Amniotic epithelial cell (primary cell): Measurements from ENCODE around the gene CD7.
"Not testable (repeated sequence)": the region's sequence is repeated elsewhere in the genome, so short reads cannot be mapped to it uniquely, and the experiment has no call there.

Experiments
- DNase-seq: peaks from one replicate; pipeline ENCODE4 v3.0.0-alpha.2; 2010; ENCODE audit warnings: low read depth

The CD7 gene

GRCh38 chr17:82317394-82318168, at the start of gene CD7:
Gene CD7, minus strand, starts transcription at chr17:82317608. Its CDS starts 113 bp downstream, at chr17:82317495.
- DNase-seq: no peak

GRCh38 chr17:82366749-82367148, 49.3 kb upstream of the CD7 start:
- DNase-seq: no peak

DNA sequence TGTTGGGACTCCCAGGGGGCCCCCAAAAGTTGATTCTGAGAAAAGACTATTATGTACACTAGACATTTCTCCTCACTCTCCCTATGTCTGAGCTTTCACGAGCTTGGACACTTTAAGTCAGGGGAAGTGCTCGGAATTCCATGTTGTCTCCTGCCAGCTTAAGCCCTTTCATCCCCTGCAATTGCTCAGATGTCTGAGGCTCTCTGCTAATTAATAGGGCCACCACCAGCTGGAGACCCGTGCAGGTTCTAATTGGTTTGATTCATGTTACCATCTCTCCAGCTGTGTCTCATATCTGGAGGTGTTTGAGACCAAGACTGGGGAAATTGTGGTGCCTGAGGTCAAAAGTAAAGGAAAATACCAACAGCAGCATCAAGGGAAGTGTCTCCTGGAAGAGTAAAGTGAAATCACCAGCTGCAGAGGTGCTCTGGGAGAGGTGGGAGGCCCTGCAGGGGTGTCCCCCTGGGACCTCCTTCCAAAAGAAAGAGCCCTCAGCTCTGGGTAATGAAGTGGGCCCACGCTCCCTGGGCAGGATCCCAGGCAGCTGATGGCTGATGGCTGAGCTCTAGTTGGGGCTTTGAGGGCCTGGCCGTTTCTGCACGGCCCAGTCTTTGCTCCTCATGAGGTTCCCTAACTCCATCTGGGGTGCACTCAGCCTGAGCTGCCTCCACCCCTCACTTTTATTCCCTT, 48.3 kb upstream of the CD7 start:
- DNase-seq: no peak

DNA sequence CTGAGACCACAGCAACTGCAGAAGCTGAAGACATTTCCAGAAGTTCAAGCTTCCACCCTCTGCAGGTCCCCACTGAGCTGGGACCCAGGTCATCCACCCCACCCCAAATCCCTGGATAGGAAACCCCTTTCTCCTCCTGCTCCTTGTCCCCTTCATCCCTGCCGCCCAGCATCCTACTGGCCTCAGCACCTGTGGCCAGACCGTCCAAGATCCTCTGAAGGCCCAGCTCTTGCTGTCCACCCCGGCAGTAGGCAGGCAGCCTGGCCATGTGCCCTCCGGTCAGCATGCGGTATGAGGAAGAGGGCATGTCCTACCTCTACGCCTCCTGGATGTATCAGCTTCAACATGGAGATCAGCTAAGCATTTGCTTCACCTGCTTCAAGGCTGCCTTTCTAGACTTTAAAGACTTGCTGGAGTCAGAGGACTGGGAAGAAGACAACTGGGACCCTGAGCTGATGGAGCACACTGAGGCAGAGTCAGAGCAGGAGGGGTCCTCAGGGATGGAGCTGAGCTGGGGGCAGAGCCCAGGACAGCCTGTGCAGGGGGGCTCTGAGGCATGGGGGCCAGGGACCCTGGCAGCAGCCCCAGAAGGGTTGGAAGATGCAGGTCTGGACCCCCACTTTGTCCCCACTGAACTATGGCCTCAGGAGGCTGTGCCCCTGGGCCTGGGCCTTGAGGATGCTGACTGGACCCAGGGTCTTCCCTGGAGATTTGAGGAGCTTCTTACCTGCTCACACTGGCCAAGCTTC, 44.7 kb upstream of the CD7 start:
- DNase-seq: no peak

DNA sequence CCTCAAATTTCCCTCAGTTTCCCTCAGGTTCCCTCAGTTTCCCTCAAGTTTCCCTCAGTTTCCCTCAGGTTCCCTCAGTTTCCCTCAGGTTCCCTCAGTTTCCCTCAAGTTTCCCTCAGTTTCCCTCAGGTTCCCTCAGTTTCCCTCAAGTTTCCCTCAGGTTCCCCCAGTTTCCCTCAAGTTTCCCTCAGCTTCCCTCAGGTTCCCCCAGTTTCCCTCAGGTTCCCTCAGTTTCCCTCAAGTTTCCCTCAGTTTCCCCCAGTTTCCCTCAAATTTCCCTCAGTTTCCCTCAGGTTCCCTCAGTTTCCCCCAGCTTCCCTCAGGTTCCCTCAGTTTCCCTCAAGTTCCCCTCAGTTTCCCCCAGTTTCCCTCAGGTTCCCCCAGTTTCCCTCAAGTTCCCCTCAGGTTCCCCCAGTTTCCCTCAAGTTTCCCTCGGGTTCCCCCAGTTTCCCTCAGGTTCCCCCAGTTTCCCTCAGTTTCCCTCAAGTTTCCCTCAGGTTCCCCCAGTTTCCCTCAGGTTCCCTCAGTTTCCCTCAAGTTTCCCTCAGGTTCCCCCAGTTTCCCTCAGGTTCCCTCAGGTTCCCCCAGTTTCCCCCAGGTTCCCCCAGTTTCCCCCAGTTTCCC, 42.2 kb upstream of the CD7 start:
- DNase-seq: not testable (repeated sequence)

DNA sequence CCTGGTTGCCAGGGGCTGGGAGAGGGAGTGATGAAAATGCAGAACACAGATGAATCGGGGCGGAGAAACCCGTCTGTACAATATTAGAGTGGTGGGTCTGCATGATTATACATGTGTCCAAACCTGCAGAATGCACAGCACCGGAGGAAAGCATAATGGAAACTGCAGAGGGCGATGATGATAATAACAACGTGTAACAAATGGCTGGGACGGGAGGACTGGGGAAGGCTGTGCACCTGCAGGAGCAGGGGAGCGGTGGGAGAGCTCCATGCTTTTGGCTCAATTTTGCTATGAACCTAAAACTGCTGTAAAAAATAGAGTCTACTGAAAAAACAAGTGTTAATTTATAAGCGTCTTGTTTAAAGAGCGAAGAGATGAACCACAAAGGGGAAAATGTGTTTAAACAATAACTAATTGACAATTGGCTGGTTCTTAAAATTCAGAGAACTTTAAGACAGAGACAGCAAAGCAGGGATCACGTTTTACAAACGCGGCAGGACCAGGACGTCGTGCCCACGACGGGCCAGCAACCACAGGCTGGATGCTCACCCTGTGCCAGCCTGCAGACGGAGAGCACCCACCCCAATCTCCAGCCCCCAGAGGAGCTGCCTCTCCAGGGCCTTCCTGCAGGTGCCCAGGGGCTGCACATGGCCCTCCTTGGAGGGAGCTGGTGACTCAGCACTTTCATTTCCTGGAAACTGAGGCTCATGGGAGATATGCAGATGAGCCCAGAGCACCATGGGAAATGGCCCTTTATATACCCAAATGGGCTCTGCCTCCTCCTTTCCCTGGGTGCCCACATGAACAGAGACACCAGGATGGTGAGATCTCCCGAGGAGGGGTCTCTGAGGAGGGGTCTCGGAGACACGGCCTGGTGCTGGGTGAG, 41.3 kb upstream of the CD7 start, which contains the start of gene TEX19:
TSS of gene TEX19 (plus strand) at position 783 of the 886 bp plus-strand sequence. CDS start 2,904 bp downstream, outside the sequence.
- DNase-seq: no peak

DNA sequence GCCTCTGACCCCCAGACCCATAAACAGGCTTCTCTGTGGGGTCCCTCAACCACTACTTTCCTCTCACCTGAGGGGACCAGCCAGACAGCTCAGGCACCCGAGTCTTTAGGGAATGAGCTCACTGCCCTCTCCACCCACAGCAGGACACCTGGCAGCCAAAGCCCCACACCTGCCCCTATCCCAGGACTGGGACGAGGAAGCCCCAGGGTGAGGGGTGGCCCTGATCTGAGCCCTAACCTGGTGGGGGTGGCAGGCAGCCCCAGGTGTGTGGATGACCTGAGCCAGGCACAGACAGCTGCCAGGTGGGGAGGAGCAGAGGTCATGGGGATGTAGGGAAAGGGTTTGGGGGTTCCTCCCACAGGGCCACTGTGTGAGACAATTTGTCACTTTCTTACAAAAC, 40.0 kb upstream of the CD7 start:
- DNase-seq: no peak

- DNase-seq: no peak
These were observed 39.5 kb upstream of the CD7 start for GRCh38 chr17:82356845-82357355.

- DNase-seq: peak; percentile 56
These were observed 38.5 kb upstream of the CD7 start for GRCh38 chr17:82355770-82356427.

GRCh38 chr17:82354804-82355308, 37.4 kb upstream of the CD7 start:
- no peak for DNase-seq

- DNase-seq: no peak
These were observed 36.1 kb upstream of the CD7 start for GRCh38 chr17:82353484-82353883.

- peak; percentile 85 for DNase-seq
These were observed 34.5 kb upstream of the CD7 start for GRCh38 chr17:82351713-82352488.

DNA sequence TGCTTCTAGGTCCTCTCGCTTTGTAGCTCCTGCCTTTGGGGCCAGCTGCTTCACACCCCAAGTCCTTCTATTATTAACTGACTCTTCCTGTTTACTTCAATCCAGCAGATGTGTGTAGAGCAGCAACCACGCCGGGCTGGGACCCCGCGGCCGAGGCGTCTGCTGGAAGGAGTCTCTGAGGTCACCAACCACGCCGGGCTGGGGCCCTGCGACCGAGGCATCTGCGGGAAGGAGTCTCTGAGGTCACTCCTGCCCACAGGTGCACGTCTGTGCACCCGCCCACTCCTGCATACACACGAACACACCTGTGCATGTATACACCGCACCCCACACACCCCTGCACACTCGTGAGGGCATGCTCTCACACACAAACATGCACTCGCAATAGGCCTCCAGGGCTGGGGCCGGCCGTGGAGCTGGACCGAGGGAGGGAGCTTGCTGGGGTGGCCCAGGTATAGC, 33.9 kb upstream of the CD7 start:
- DNase-seq: no peak

- DNase-seq: no peak
These were observed 33.0 kb upstream of the CD7 start for GRCh38 chr17:82350182-82351030.

DNA sequence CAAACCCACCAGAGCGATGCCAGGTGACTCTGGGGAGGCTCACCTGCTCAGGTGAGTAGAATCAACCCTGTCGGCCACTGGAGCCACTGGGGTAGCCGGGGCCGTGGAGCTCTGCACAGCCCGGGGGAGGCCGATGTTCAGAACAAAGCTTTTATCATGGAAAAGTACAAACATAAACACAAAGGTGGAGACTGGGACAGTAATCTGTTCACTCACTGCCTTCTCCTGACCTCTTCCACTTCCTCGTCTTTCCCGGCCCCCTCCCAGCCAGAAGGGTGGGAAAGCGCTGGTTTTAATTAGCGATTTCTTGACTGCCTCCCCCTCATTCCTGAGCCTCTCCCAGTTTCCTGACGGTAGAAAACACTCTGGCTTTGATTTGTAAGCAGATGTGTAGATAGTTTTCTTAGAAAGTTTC, 31.9 kb upstream of the CD7 start:
- DNase-seq: peak; percentile 48

- no peak for DNase-seq
These were observed 31.5 kb upstream of the CD7 start for GRCh38 chr17:82348866-82349265.

- no peak for DNase-seq
These were observed 31.0 kb upstream of the CD7 start for GRCh38 chr17:82348434-82348833.

DNA sequence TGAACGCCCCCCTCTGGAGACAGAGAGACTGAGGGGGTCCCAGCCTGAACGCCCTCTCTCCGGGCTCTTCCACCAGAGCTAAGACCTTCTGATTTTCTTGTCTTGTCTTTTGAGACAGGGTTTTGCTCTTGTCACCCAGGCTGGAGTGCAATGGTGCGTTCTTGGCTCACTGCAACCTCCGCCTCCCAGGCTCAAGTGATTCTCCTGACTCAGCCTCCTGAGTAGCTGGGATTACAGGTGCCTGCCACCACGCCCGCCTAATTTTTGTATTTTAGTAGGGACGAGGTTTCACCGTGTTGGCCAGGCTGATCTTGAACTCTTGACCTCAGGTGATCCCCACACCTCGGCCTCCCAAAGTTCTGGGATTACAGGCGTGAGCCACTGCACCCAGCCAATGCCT, 30.6 kb upstream of the CD7 start:
- DNase-seq: not testable (repeated sequence)
